ENCODE measurements around the gene GPR146.
"Not testable (repeated sequence)": the region's sequence is repeated elsewhere in the genome, so short reads cannot be mapped to it uniquely, and the experiment has no call there.

GPR146 gene

GRCh38 chr7:1071731-1072254 lies 27.4 kb downstream of the GPR146 start:
- DNase-seq (ENCODE audit: low spot score): no peak
- in situ Hi-C loops (cut with MboI; ENCODE audit: low sequenced_read_pairs, unreplicated experiment): no loop called here
- no peak for TF ChIP-seq CTCF (IDR thresholded peaks at IDR 0.05; ENCODE audit: borderline replicate concordance, control extremely low read depth, extremely low read depth, insufficient read depth, missing control alignments)

GRCh38 chr7:1073142-1073977 lies 29.0 kb downstream of the GPR146 start:
- no peak for TF ChIP-seq CTCF (IDR thresholded peaks at IDR 0.05; ENCODE audit: borderline replicate concordance, control extremely low read depth, extremely low read depth, insufficient read depth, missing control alignments)
- DNase-seq (ENCODE audit: low spot score): no peak
- in situ Hi-C loops (cut with MboI; ENCODE audit: low sequenced_read_pairs, unreplicated experiment): no loop called here

- DNase-seq (ENCODE audit: low spot score); in situ Hi-C loops (cut with MboI; ENCODE audit: low sequenced_read_pairs, unreplicated experiment): not testable (repeated sequence)
Observed at GRCh38 chr7:1074018-1074417, 29.7 kb downstream of the GPR146 start.

- no peak for TF ChIP-seq CTCF (IDR thresholded peaks at IDR 0.05; ENCODE audit: borderline replicate concordance, control extremely low read depth, extremely low read depth, insufficient read depth, missing control alignments)
- in situ Hi-C loops (cut with MboI; ENCODE audit: low sequenced_read_pairs, unreplicated experiment): no loop called here
- no peak for DNase-seq (ENCODE audit: low spot score)
Observed at GRCh38 chr7:1074593-1075431, 30.5 kb downstream of the GPR146 start.

- TF ChIP-seq CTCF (IDR thresholded peaks at IDR 0.05; ENCODE audit: borderline replicate concordance, control extremely low read depth, extremely low read depth, insufficient read depth, missing control alignments): no peak
- in situ Hi-C loops (cut with MboI; ENCODE audit: low sequenced_read_pairs, unreplicated experiment): no loop called here
- DNase-seq (ENCODE audit: low spot score): no peak
Observed at GRCh38 chr7:1076184-1077072, 32.1 kb downstream of the GPR146 start.

GRCh38 chr7:1078519-1078918 lies 34.2 kb downstream of the GPR146 start:
- DNase-seq (ENCODE audit: low spot score): no peak
- TF ChIP-seq CTCF (IDR thresholded peaks at IDR 0.05; ENCODE audit: borderline replicate concordance, control extremely low read depth, extremely low read depth, insufficient read depth, missing control alignments): no peak
- in situ Hi-C loops (cut with MboI; ENCODE audit: low sequenced_read_pairs, unreplicated experiment): no loop called here

Measured in GM13976 (cell line).